Right renal pelvis (tissue), 4 donors: ENCODE results near the gene PHOX2A. TPM values are rescaled to one million over a fixed set of nuclear protein-coding genes. Genes with fewer than 3 reads are reported as not detected.

Experiments
- DNase-seq, 4 donors: peaks; one replicate each; pipeline ENCODE4 v3.0.0-alpha.2; 2013; ENCODE audit warnings: low read depth in 4 of 4, low spot score in 3 of 4, missing footprints in 1 of 4
- polyA plus RNA-seq, 4 donors: library from polyadenylated mRNA; unstranded; fragments of 120-200 nt; gene quantifications; one replicate each; pipeline ENCODE4 v1.2.1, GENCODE V29; 2013; ENCODE audit not compliant: insufficient read length in 4 of 4

The PHOX2A gene
- polyA plus RNA-seq, 4 donors, result 0.49 TPM; not detected in 3

DNA sequence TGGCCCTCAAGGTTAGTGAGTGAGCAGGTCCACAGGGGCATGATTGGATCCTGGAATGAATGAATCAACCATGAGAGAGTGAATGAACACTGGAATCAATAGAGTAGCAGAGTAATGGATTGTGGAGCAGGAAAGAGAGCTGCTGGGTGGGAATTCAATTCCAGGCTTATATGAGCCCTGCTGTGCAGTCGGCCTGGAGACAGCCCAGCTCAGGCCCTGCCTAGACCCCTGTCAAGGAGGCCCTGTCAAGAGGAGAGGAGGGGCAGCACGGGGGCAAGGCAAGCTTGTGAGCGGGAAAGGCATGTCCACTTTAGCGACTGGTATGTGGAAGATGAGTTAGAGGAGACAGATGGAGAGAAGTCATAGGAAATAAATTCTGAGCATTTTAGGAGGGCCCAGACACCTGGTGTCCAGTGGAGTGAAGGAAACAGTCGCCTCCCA lies 53.3 kb downstream of the PHOX2A start:
- no peak for DNase-seq

GRCh38 chr11:72189455-72190250 lies 54.3 kb downstream of the PHOX2A start:
- DNase-seq, result peak in 3 of 4 donors; percentile 34 to 47 (median 38)

Other genes starting within 250 kb of the PHOX2A start
- gene IL18BP, start 245.3 kb downstream of the PHOX2A start, polyA plus RNA-seq, result 1 to 10 TPM; 7.8 to 9.9 (median 9.2) TPM
- 100 to 1,000 TPM; 253 to 272 (median 263) TPM for gene NUMA1, start 163.6 kb downstream of the PHOX2A start, polyA plus RNA-seq
- 10 to 100 TPM; 20.1 to 26.2 (median 22.6) TPM for gene LRRC51, start 163.3 kb downstream of the PHOX2A start, polyA plus RNA-seq
- gene LAMTOR1, start 140.9 kb downstream of the PHOX2A start, polyA plus RNA-seq, result 100 to 1,000 TPM; 111 to 121 (median 114) TPM
- gene TOMT, start 138.3 kb downstream of the PHOX2A start, polyA plus RNA-seq, result not detected
- 10 to 100 TPM; 47.2 to 56.9 (median 53.0) TPM for gene ANAPC15, start 131.5 kb downstream of the PHOX2A start, polyA plus RNA-seq
- gene FOLR3, start 108.5 kb downstream of the PHOX2A start, polyA plus RNA-seq, result 1 to 10 TPM; 1.8 to 2.7 (median 2.0) TPM
- gene FOLR1, start 52.0 kb downstream of the PHOX2A start, polyA plus RNA-seq, result 10 to 100 TPM; 44.9 to 64.6 (median 53.2) TPM
- 10 to 100 TPM in 3 of 4 donors, 1 to 10 TPM in 1; 9.6 to 11.7 (median 11.2) TPM for gene FOLR2, start 27.4 kb downstream of the PHOX2A start, polyA plus RNA-seq
- 100 to 1,000 TPM; 131 to 171 (median 145) TPM for gene INPPL1, start 19.4 kb downstream of the PHOX2A start, polyA plus RNA-seq
- gene CLPB, start 190.4 kb upstream of the PHOX2A start, polyA plus RNA-seq, result 10 to 100 TPM; 10.8 to 12.1 (median 11.5) TPM